Lung (tissue), 12 donors: ENCODE data around the gene ATP8B3. TPM values are rescaled to one million over a fixed set of nuclear protein-coding genes. Genes with fewer than 3 reads are reported as not detected.

ENCODE experiments used
- ATAC-seq: fragments of 200-7000 bp; cut with Tn5 transposase; one replicate; pipeline ENCODE4 v1.9.1; 2020; ENCODE audit warnings: moderate number of reproducible peaks; ENCODE audit not compliant: insufficient read depth, low FRiP score
- DNase-seq, 3 donors: peaks; one replicate each; pipeline ENCODE4 v3.0.0-alpha.2; 2013 to 2017
- H3K27ac ChIP-seq, 2 donors: one replicate each; pipeline ENCODE4 v1.5.1; 2013; ENCODE audit warnings: mild to moderate bottlenecking in 2 of 2, moderate library complexity in 2 of 2, control low read depth in 1 of 2, inconsistent platforms in 1 of 2, low read depth in 1 of 2, low read length in 1 of 2
- H3K27me3 ChIP-seq, 3 donors: one replicate each; pipeline ENCODE4 v1.5.1; 2013; ENCODE audit warnings: low read length in 2 of 3; ENCODE audit not compliant: control insufficient read depth in 3 of 3, insufficient read depth in 3 of 3
- H3K36me3 ChIP-seq, 4 donors: one replicate each; pipeline ENCODE4 v1.5.1; 2013; ENCODE audit warnings: low read length in 4 of 4, mild to moderate bottlenecking in 1 of 4, moderate library complexity in 1 of 4; ENCODE audit not compliant: control insufficient read depth in 4 of 4, insufficient read depth in 4 of 4
- H3K4me1 ChIP-seq, 5 donors: one replicate each; pipeline ENCODE4 v1.5.1; 2013; ENCODE audit warnings: low read length in 5 of 5, mild to moderate bottlenecking in 2 of 5, moderate library complexity in 1 of 5; ENCODE audit not compliant: control insufficient read depth in 5 of 5, insufficient read depth in 5 of 5
- H3K4me3 ChIP-seq: one replicate; pipeline ENCODE4 v1.5.1; 2013; ENCODE audit warnings: mild to moderate bottlenecking, control low read depth, moderate library complexity
- H3K9ac ChIP-seq, 2 donors: one replicate each; pipeline ENCODE4 v1.5.1; 2013; ENCODE audit warnings: low read length in 2 of 2, control low read depth in 1 of 2; ENCODE audit not compliant: insufficient read depth in 1 of 2
- H3K9me3 ChIP-seq, 4 donors: one replicate each; pipeline ENCODE4 v1.5.1; 2013; ENCODE audit warnings: low read length in 3 of 4, mild to moderate bottlenecking in 1 of 4, moderate library complexity in 1 of 4; ENCODE audit not compliant: control insufficient read depth in 4 of 4, insufficient read depth in 3 of 4
- WGBS, 2 donors: extraction: QIAGEN DNeasy Blood & Tissue Kit; methylation state at CpG; one replicate each; pipeline ENCODE4 v1.1.7; 2013; 5-methylcytosine and 5-hydroxymethylcytosine counted together
- polyA plus RNA-seq, 2 donors: library from polyadenylated mRNA; stranded (reverse); fragments of 200-250 nt; gene quantifications; one replicate each; pipeline ENCODE4 v1.2.1, GENCODE V29; 2013
- total RNA-seq, 2 donors: library from RNA; depleted of rRNA in 1 of 2; stranded (reverse); fragments of >200 nt in 1 of 2; gene quantifications; one replicate each; pipeline ENCODE4 v1.2.1, GENCODE V29; 2014 to 2021
- TF ChIP-seq, protein P1 (sequence below): IDR thresholded peaks from 2 replicates; pipeline ENCODE4 v1.5.1; 2012; ENCODE audit warnings: mild to moderate bottlenecking; ENCODE audit errors: control extremely low read depth, extremely low read depth
- donor health status: control.
- donor health status: control.
- donor health status: Bipolar disorder and iron deficiency.
- donor health status: healthy.
- donor health status: DM: yes; HTN: yes; CAD: no.

The ATP8B3 gene
- total and polyA plus RNA-seq, 4 donors, result 0.69 to 2.4 (median 1.8) TPM

DNA sequence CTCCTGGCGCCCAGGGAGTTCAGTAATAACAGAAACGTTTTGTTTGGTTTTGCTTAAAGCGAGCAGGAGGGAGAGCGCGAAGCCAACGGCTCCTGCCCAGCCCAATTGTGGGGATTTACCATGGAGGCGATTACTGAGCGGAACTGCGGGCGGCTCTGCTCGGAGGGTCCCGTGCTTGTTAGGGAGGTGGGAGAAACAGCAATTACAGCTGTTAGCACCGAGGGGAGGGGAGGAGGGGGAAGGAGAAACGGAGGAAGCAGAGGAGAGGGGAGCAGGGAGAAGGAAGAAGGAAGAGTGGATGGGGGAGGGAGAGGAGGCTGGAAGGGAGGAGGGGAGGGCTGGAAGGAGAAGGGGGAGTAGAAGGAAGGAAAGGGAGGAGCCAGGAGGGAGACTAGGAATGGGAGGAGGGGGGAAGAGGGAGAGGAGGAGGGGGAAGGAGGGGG, 66.5 kb downstream of the ATP8B3 start:
- peaks cover 0 to 18% (median 0%) of the 10 kb centered on the region in 5 donors for H3K4me1 ChIP-seq
- no peak overlapping the region for H3K9ac ChIP-seq
- H3K27me3 ChIP-seq, result peaks cover 12 to 57% (median 31%) of the 10 kb centered on the region in 3 donors
- TF ChIP-seq, protein P1, sequence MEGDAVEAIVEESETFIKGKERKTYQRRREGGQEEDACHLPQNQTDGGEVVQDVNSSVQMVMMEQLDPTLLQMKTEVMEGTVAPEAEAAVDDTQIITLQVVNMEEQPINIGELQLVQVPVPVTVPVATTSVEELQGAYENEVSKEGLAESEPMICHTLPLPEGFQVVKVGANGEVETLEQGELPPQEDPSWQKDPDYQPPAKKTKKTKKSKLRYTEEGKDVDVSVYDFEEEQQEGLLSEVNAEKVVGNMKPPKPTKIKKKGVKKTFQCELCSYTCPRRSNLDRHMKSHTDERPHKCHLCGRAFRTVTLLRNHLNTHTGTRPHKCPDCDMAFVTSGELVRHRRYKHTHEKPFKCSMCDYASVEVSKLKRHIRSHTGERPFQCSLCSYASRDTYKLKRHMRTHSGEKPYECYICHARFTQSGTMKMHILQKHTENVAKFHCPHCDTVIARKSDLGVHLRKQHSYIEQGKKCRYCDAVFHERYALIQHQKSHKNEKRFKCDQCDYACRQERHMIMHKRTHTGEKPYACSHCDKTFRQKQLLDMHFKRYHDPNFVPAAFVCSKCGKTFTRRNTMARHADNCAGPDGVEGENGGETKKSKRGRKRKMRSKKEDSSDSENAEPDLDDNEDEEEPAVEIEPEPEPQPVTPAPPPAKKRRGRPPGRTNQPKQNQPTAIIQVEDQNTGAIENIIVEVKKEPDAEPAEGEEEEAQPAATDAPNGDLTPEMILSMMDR, result no peak
- no peaks in the 10 kb centered on the region for H3K36me3 ChIP-seq
- peaks cover 0 to 5% (median 0%) of the 10 kb centered on the region in 4 donors for H3K9me3 ChIP-seq
- ATAC-seq, result no peak
- no peak overlapping the region for H3K27ac ChIP-seq
- no peak for DNase-seq
- WGBS, 2 donors, result 2% methylated on average over 14 of the region's 14 CpGs
- H3K4me3 ChIP-seq, result no peak overlapping the region

DNA sequence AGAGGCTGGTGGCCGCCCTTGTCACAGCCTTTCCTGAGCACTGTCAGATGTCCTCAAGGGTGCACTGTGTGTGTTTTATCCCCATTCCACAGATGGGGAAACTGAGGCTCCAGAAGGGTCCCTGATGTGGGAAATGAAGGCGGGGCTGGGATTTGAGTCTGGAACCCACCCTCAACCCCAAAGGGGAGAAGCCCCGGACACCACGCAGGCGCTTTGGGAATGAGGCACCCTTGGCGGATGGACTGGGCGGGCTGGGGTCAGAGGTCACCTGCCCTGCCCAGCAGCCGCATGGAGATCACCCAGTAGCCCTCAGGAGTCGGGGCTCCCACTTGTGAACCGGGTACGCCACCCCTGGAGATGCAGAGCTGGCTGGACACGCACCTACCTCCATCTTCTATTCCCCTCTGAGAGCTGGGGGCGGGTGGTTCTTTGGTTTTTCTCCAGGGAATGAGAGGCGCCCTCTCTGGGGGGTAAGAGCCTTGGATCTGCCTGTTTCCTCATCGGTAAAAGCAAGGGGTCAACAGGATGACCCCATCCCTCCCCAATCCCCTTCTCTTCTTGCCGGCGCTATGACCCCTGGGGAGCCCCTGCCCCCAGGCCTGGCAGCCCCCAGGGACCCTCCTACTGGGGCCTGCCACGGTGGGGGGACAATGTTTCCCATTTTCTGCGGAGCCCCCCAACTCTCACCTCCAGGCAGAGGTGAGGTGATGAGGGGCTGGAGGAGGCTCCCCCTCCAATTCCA, 67.1 kb downstream of the ATP8B3 start:
- peaks cover 0 to 6% (median 0%) of the 10 kb centered on the region in 4 donors for H3K9me3 ChIP-seq
- ATAC-seq (no peak), DNase-seq (no peak)
- H3K27ac ChIP-seq, result no peak overlapping the region
- no peaks in the 10 kb centered on the region for H3K36me3 ChIP-seq
- peaks cover 0 to 18% (median 0%) of the 10 kb centered on the region in 5 donors for H3K4me1 ChIP-seq
- 9 to 15% methylated on average over 19 of the region's 19 CpGs for WGBS, 2 donors
- TF ChIP-seq, protein P1, result no peak
- no peak overlapping the region for H3K4me3 ChIP-seq
- H3K9ac ChIP-seq, result no peak overlapping the region
- H3K27me3 ChIP-seq, result peaks cover 12 to 53% (median 25%) of the 10 kb centered on the region in 3 donors

DNA sequence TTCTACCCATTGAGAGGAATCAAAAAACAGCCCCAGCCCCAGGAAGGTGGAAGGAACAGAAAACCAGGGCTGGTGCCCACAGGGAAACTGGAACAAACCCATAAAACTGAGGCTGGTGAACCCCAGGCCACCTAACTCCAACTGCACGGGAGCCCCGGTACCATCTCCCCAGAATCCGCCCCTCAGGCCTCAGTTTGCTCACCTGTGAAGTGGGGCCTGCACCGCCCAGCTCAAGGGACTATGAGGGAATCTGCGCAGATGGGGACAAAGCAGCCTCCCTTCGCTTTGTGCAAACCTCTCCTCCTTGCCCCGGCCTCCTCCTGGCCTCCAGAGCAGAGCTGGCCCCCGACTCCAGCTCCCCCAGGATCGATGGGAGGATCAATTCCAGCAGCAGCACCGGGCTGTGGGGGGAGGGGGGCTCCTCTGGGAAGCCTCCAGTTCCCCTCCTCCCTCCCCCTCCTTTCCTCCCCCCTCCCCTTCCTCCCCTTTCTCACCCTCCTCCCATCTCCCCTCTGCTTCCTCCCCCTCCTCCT, 67.9 kb downstream of the ATP8B3 start:
- TF ChIP-seq, protein P1, result no peak
- H3K9ac ChIP-seq, result no peak overlapping the region
- no peak for DNase-seq
- no peaks in the 10 kb centered on the region for H3K36me3 ChIP-seq
- WGBS, 2 donors, result 61 to 71% methylated on average over 9 to 10 of the region's 10 CpGs
- peaks cover 0 to 12% (median 0%) of the 10 kb centered on the region in 5 donors for H3K4me1 ChIP-seq
- H3K27ac ChIP-seq, result no peak overlapping the region
- no peak overlapping the region for H3K4me3 ChIP-seq
- peaks cover 0 to 10% (median 0%) of the 10 kb centered on the region in 4 donors for H3K9me3 ChIP-seq
- peaks cover 12 to 47% (median 22%) of the 10 kb centered on the region in 3 donors for H3K27me3 ChIP-seq
- ATAC-seq, result no peak
